GM23338 (cell line): ENCODE data around the gene DET1. TPM values are rescaled to one million over a fixed set of nuclear protein-coding genes. Genes with fewer than 3 reads are reported as not detected.
A peak's percentile ranks its signal among the peaks of the same experiment; 100 is the strongest.

ENCODE experiments used
- ATAC-seq: fragments of 200-7000 bp; cut with Tn5 transposase; 3 replicates; pipeline ENCODE4 v1.9.1; 2020
- DNase-seq: peaks from one replicate; pipeline ENCODE4 v3.0.0-alpha.2; 2015; ENCODE audit warnings: low spot score
- H2AFZ ChIP-seq: fragments of 200-600 bp; sonication (generic); 2 replicates; pipeline ENCODE4 v1.8.0; 2016; ENCODE audit warnings: antibody characterized with exemption, mild to moderate bottlenecking, moderate library complexity
- H3F3A ChIP-seq: fragments of 200-600 bp; sonication (generic); replicated peaks from 2 replicates; pipeline ENCODE4 v1.8.0; 2017; ENCODE audit warnings: antibody characterized with exemption, mixed run types, low read depth
- H3K27ac ChIP-seq: fragments of 200-600 bp; sonication (generic); 2 replicates; pipeline ENCODE4 v1.6.1; 2016; ENCODE audit warnings: low read depth
- H3K27me3 ChIP-seq: fragments of 200-600 bp; sonication (generic); 2 replicates; pipeline ENCODE4 v1.8.0; 2016; ENCODE audit warnings: mild to moderate bottlenecking, mixed run types, moderate library complexity; ENCODE audit not compliant: insufficient read depth
- H3K36me3 ChIP-seq: fragments of 200-600 bp; sonication (generic); 2 replicates; pipeline ENCODE4 v1.8.0; 2016; ENCODE audit warnings: mild to moderate bottlenecking; ENCODE audit not compliant: insufficient read depth
- H3K4me1 ChIP-seq: fragments of 200-600 bp; sonication (generic); 2 replicates; pipeline ENCODE4 v1.8.0; 2016; ENCODE audit warnings: mild to moderate bottlenecking, moderate library complexity; ENCODE audit not compliant: insufficient read depth
- H3K4me2 ChIP-seq: fragments of 200-600 bp; sonication (generic); 2 replicates; pipeline ENCODE4 v1.7.1; 2017; ENCODE audit warnings: mixed run types
- H3K4me3 ChIP-seq: fragments of 200-600 bp; sonication (generic); 2 replicates; pipeline ENCODE4 v1.6.1; 2016; ENCODE audit warnings: mixed run types
- H3K79me2 ChIP-seq: fragments of 200-600 bp; sonication (generic); replicated peaks from 2 replicates; pipeline ENCODE4 v1.8.0; 2017; ENCODE audit warnings: mild to moderate bottlenecking; ENCODE audit not compliant: insufficient read depth
- H3K9me2 ChIP-seq: fragments of 200-600 bp; sonication (generic); 2 replicates; pipeline ENCODE4 v1.8.0; 2017; ENCODE audit not compliant: insufficient read depth
- H4K20me1 ChIP-seq: fragments of 200-600 bp; sonication (generic); replicated peaks from 2 replicates; pipeline ENCODE4 v1.8.0; 2017; ENCODE audit warnings: mild to moderate bottlenecking; ENCODE audit not compliant: insufficient read depth
- H3K27ac Mint-ChIP-seq: 2 replicates; pipeline ENCODE4 v1.8.0; 2020; ENCODE audit warnings: inconsistent platforms, mild to moderate bottlenecking, moderate library complexity, mixed read lengths
- H3K27me3 Mint-ChIP-seq: 3 replicates; pipeline ENCODE4 v1.8.0; 2022; ENCODE audit warnings: low read depth, mild to moderate bottlenecking, moderate library complexity, mixed read lengths, inconsistent platforms; ENCODE audit not compliant: insufficient read depth, poor library complexity
- H3K36me3 Mint-ChIP-seq: 3 replicates; pipeline ENCODE4 v1.8.0; 2021; ENCODE audit warnings: low read depth, mild to moderate bottlenecking, inconsistent platforms, moderate library complexity, mixed read lengths
- H3K4me1 Mint-ChIP-seq: 3 replicates; pipeline ENCODE4 v1.8.0; 2020; ENCODE audit warnings: mild to moderate bottlenecking, inconsistent platforms, mixed read lengths
- H3K4me3 Mint-ChIP-seq: 3 replicates; pipeline ENCODE4 v1.8.0; 2021; ENCODE audit warnings: moderate library complexity, mild to moderate bottlenecking, inconsistent platforms, mixed read lengths
- H3K9me3 Mint-ChIP-seq: 3 replicates; pipeline ENCODE4 v1.8.0; 2020; ENCODE audit warnings: moderate library complexity, mild to moderate bottlenecking, inconsistent platforms, mixed read lengths
- CREB1 ChIP-seq: fragments of 250-450 bp; sonication (Bioruptor Pico); IDR thresholded peaks from 2 replicates; pipeline ENCODE4 v1.5.0; 2020; ENCODE audit warnings: low read depth, mild to moderate bottlenecking, moderate library complexity
- EZH2 ChIP-seq: fragments of 200-600 bp; sonication (generic); IDR thresholded peaks from one replicate; pipeline ENCODE4 v1.8.0; 2017; ENCODE audit warnings: antibody characterized with exemption, mild to moderate bottlenecking, low read depth; ENCODE audit not compliant: unreplicated experiment
- EZH2phosphoT487 ChIP-seq: fragments of 200-600 bp; sonication (generic); IDR thresholded peaks from one replicate; pipeline ENCODE4 v1.8.1; 2018; ENCODE audit warnings: antibody characterized with exemption; ENCODE audit not compliant: unreplicated experiment
- JUNB ChIP-seq: IDR thresholded peaks from one replicate; pipeline ENCODE4 v1.6.1; 2016; ENCODE audit warnings: antibody characterized with exemption; ENCODE audit not compliant: unreplicated experiment
- NANOG ChIP-seq: IDR thresholded peaks from 2 replicates; pipeline ENCODE4 v1.6.1; 2016; ENCODE audit warnings: antibody characterized with exemption, borderline replicate concordance
- POLR2AphosphoS5 ChIP-seq: IDR thresholded peaks from 2 replicates; pipeline ENCODE4 v1.6.1; 2016; ENCODE audit warnings: antibody characterized with exemption, low read depth
- STAT1 ChIP-seq: IDR thresholded peaks from one replicate; pipeline ENCODE4 v1.6.1; 2016; ENCODE audit warnings: antibody characterized with exemption; ENCODE audit not compliant: unreplicated experiment
- ZNF114 ChIP-seq: fragments of 250-450 bp; sonication (Bioruptor Pico); IDR thresholded peaks from 2 replicates; pipeline ENCODE4 v1.5.0; 2020; ENCODE audit warnings: mild to moderate bottlenecking, moderate library complexity
- ZNF331 ChIP-seq: fragments of 250-450 bp; sonication (Bioruptor Pico); IDR thresholded peaks from 2 replicates; pipeline ENCODE4 v1.5.0; 2020; ENCODE audit warnings: low read depth, mild to moderate bottlenecking, moderate library complexity
- polyA plus RNA-seq: library from polyadenylated mRNA; unstranded; fragments of >200 nt; fragmentation: Nextera tagmentation; extraction: Ambion mirVana; gene quantifications from 2 replicates; pipeline ENCODE4 v1.2.1, GENCODE V29; 2016
- total RNA-seq: library from RNA; depleted of rRNA; stranded (reverse); fragments of >200 nt; shearing (Covaris generic); gene quantifications from 2 replicates; pipeline ENCODE4 v1.2.3, GENCODE V29; 2014
- TF ChIP-seq, protein P1 (sequence below): IDR thresholded peaks from one replicate; pipeline ENCODE4 v1.6.1; 2018; ENCODE audit warnings: antibody characterized with exemption; ENCODE audit not compliant: unreplicated experiment
- TF ChIP-seq, protein P2 (sequence below): IDR thresholded peaks from 2 replicates; pipeline ENCODE4 v1.6.1; 2016; ENCODE audit warnings: antibody characterized with exemption
- TF ChIP-seq, protein P3 (sequence below): fragments of 250-450 bp; sonication (Bioruptor Pico); IDR thresholded peaks from 2 replicates; pipeline ENCODE4 v1.5.0; 2020; ENCODE audit warnings: mild to moderate bottlenecking, moderate library complexity
- TF ChIP-seq, protein P4 (sequence below), 2 experiments: fragments of 200-600 bp in 1 of 2; sonication (generic) in 1 of 2; conservative IDR thresholded peaks; 2 replicates each; pipeline versions ENCODE4 v1.5.1 to v1.6.1; 2016 to 2017; ENCODE audit warnings: antibody characterized with exemption in 2 of 2, low read depth in 2 of 2, mild to moderate bottlenecking in 2 of 2, moderate library complexity in 1 of 2

The DET1 gene
- total and polyA plus RNA-seq, 2 experiments from 2014 or later, result 4.2 to 8.6 TPM

DNA sequence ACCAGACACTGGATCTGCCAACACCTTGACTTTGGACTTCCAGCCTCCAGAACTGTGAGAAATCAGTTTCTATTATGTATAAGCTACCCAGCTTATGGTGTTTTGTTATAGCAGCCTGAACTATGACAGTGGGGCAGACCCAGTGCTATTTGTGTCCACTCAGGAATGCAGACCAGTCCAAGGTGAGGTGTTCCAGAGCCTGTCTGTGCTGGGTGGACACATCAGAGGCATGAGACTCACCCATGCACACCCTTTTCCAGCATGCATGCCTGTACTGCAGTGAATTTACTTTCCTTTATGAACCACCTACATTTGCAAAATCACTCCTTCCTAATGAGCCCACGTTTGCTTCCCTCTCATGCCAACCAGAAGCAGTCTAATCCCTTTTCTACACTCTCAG lies 27.6 kb upstream of the DET1 start:
- Mint-ChIP-seq H3K4me1 (peaks cover 7% of the 10 kb centered on the region; the same call in 2 of the 3 replicates), H3K4me3 (no peak overlapping the region), H3K36me3 (no peaks in the 10 kb centered on the region), H3K27me3 (peaks cover 2% of the 10 kb centered on the region), H3K9me3 (no peaks in the 10 kb centered on the region), H3K27ac (no peak overlapping the region)
- ATAC-seq (no peak), DNase-seq (no peak)
- Histone ChIP-seq H3K27me3 (no peaks in the 10 kb centered on the region), H3K4me2 (no peak overlapping the region), H3F3A (no peaks in the 10 kb centered on the region), H2AFZ (peak overlapping the region; percentile 43), H3K79me2 (no peaks in the 10 kb centered on the region), H3K4me1 (no peaks in the 10 kb centered on the region), H3K27ac (no peak overlapping the region), H4K20me1 (no peaks in the 10 kb centered on the region), H3K9me2 (no peaks in the 10 kb centered on the region), H3K4me3 (no peak overlapping the region), H3K36me3 (no peaks in the 10 kb centered on the region)
- TF ChIP-seq, protein P1, sequence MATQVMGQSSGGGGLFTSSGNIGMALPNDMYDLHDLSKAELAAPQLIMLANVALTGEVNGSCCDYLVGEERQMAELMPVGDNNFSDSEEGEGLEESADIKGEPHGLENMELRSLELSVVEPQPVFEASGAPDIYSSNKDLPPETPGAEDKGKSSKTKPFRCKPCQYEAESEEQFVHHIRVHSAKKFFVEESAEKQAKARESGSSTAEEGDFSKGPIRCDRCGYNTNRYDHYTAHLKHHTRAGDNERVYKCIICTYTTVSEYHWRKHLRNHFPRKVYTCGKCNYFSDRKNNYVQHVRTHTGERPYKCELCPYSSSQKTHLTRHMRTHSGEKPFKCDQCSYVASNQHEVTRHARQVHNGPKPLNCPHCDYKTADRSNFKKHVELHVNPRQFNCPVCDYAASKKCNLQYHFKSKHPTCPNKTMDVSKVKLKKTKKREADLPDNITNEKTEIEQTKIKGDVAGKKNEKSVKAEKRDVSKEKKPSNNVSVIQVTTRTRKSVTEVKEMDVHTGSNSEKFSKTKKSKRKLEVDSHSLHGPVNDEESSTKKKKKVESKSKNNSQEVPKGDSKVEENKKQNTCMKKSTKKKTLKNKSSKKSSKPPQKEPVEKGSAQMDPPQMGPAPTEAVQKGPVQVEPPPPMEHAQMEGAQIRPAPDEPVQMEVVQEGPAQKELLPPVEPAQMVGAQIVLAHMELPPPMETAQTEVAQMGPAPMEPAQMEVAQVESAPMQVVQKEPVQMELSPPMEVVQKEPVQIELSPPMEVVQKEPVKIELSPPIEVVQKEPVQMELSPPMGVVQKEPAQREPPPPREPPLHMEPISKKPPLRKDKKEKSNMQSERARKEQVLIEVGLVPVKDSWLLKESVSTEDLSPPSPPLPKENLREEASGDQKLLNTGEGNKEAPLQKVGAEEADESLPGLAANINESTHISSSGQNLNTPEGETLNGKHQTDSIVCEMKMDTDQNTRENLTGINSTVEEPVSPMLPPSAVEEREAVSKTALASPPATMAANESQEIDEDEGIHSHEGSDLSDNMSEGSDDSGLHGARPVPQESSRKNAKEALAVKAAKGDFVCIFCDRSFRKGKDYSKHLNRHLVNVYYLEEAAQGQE, result no peak
- TF ChIP-seq, protein P2, sequence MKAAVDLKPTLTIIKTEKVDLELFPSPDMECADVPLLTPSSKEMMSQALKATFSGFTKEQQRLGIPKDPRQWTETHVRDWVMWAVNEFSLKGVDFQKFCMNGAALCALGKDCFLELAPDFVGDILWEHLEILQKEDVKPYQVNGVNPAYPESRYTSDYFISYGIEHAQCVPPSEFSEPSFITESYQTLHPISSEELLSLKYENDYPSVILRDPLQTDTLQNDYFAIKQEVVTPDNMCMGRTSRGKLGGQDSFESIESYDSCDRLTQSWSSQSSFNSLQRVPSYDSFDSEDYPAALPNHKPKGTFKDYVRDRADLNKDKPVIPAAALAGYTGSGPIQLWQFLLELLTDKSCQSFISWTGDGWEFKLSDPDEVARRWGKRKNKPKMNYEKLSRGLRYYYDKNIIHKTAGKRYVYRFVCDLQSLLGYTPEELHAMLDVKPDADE, result no peak
- no peak for TF ChIP-seq ZNF331
- no peak for TF ChIP-seq EZH2phosphoT487
- TF ChIP-seq, protein P3, sequence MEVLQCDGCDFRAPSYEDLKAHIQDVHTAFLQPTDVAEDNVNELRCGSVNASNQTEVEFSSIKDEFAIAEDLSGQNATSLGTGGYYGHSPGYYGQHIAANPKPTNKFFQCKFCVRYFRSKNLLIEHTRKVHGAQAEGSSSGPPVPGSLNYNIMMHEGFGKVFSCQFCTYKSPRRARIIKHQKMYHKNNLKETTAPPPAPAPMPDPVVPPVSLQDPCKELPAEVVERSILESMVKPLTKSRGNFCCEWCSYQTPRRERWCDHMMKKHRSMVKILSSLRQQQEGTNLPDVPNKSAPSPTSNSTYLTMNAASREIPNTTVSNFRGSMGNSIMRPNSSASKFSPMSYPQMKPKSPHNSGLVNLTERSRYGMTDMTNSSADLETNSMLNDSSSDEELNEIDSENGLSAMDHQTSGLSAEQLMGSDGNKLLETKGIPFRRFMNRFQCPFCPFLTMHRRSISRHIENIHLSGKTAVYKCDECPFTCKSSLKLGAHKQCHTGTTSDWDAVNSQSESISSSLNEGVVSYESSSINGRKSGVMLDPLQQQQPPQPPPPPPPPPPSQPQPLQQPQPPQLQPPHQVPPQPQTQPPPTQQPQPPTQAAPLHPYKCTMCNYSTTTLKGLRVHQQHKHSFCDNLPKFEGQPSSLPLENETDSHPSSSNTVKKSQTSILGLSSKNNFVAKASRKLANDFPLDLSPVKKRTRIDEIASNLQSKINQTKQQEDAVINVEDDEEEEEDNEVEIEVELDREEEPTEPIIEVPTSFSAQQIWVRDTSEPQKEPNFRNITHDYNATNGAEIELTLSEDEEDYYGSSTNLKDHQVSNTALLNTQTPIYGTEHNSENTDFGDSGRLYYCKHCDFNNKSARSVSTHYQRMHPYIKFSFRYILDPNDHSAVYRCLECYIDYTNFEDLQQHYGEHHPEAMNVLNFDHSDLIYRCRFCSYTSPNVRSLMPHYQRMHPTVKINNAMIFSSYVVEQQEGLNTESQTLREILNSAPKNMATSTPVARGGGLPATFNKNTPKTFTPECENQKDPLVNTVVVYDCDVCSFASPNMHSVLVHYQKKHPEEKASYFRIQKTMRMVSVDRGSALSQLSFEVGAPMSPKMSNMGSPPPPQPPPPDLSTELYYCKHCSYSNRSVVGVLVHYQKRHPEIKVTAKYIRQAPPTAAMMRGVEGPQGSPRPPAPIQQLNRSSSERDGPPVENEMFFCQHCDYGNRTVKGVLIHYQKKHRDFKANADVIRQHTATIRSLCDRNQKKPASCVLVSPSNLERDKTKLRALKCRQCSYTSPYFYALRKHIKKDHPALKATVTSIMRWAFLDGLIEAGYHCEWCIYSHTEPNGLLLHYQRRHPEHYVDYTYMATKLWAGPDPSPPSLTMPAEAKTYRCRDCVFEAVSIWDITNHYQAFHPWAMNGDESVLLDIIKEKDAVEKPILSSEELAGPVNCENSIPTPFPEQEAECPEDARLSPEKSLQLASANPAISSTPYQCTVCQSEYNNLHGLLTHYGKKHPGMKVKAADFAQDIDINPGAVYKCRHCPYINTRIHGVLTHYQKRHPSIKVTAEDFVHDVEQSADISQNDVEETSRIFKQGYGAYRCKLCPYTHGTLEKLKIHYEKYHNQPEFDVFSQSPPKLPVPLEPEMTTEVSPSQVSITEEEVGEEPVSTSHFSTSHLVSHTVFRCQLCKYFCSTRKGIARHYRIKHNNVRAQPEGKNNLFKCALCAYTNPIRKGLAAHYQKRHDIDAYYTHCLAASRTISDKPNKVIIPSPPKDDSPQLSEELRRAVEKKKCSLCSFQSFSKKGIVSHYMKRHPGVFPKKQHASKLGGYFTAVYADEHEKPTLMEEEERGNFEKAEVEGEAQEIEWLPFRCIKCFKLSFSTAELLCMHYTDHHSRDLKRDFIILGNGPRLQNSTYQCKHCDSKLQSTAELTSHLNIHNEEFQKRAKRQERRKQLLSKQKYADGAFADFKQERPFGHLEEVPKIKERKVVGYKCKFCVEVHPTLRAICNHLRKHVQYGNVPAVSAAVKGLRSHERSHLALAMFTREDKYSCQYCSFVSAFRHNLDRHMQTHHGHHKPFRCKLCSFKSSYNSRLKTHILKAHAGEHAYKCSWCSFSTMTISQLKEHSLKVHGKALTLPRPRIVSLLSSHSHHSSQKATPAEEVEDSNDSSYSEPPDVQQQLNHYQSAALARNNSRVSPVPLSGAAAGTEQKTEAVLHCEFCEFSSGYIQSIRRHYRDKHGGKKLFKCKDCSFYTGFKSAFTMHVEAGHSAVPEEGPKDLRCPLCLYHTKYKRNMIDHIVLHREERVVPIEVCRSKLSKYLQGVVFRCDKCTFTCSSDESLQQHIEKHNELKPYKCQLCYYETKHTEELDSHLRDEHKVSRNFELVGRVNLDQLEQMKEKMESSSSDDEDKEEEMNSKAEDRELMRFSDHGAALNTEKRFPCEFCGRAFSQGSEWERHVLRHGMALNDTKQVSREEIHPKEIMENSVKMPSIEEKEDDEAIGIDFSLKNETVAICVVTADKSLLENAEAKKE (CRISPR knock-in tag), result no peak
- TF ChIP-seq, protein P4, sequence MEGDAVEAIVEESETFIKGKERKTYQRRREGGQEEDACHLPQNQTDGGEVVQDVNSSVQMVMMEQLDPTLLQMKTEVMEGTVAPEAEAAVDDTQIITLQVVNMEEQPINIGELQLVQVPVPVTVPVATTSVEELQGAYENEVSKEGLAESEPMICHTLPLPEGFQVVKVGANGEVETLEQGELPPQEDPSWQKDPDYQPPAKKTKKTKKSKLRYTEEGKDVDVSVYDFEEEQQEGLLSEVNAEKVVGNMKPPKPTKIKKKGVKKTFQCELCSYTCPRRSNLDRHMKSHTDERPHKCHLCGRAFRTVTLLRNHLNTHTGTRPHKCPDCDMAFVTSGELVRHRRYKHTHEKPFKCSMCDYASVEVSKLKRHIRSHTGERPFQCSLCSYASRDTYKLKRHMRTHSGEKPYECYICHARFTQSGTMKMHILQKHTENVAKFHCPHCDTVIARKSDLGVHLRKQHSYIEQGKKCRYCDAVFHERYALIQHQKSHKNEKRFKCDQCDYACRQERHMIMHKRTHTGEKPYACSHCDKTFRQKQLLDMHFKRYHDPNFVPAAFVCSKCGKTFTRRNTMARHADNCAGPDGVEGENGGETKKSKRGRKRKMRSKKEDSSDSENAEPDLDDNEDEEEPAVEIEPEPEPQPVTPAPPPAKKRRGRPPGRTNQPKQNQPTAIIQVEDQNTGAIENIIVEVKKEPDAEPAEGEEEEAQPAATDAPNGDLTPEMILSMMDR (conservative IDR thresholded peaks at IDR 0.05; ENCODE audit: low read depth in 2 of 2), result no peak
- TF ChIP-seq JUNB, result no peak
- TF ChIP-seq NANOG, result no peak
- no peak for TF ChIP-seq POLR2AphosphoS5
- no peak for TF ChIP-seq EZH2
- TF ChIP-seq ZNF114 (CRISPR knock-in tag), result no peak
- TF ChIP-seq CREB1 (CRISPR knock-in tag), result no peak
- TF ChIP-seq STAT1, result no peak
